Neural cell (in vitro differentiated cells): Measurements from ENCODE around the gene PDE1A.

Source experiments
- EP300 ChIP-seq: fragments of 450-650 bp; conservative IDR thresholded peaks from 2 replicates; pipeline ENCODE4 v1.6.1; 2014; ENCODE audit warnings: antibody characterized with exemption, mild to moderate bottlenecking, moderate library complexity; ENCODE audit not compliant: poor library complexity, severe bottlenecking
- POLR2AphosphoS5 ChIP-seq: IDR thresholded peaks from 2 replicates; pipeline ENCODE4 v1.6.1; 2012
- REST ChIP-seq: IDR thresholded peaks from 2 replicates; pipeline ENCODE4 v1.6.1; 2012; ENCODE audit warnings: borderline replicate concordance
- TF ChIP-seq, protein P1 (sequence below): fragments of 450-650 bp; IDR thresholded peaks from 2 replicates; pipeline ENCODE4 v1.5.1; 2014; ENCODE audit warnings: antibody characterized with exemption, mild to moderate bottlenecking, moderate library complexity; ENCODE audit not compliant: poor library complexity, severe bottlenecking

DNA sequence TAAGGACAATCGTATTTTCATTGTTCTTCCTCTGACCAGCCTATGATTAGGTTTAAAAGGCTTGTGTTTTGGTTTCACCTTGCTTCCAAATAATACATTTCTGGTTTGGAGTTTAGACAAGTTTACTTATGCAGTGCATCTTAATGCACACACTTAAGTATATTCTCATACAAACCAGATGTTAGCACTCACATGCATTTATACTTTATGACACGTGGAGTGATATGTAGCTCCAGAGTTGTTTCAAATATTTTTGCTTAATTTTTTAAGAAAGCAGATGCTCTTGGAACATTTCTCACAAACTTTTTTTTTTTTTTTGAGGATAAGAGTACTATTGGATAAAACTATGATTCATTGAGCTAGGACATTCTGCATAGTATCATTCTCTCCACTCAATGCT lies 109.9 kb downstream of the PDE1A start:
- no peak for TF ChIP-seq EP300
- no peak for TF ChIP-seq POLR2AphosphoS5
- no peak for TF ChIP-seq REST
- TF ChIP-seq, protein P1, sequence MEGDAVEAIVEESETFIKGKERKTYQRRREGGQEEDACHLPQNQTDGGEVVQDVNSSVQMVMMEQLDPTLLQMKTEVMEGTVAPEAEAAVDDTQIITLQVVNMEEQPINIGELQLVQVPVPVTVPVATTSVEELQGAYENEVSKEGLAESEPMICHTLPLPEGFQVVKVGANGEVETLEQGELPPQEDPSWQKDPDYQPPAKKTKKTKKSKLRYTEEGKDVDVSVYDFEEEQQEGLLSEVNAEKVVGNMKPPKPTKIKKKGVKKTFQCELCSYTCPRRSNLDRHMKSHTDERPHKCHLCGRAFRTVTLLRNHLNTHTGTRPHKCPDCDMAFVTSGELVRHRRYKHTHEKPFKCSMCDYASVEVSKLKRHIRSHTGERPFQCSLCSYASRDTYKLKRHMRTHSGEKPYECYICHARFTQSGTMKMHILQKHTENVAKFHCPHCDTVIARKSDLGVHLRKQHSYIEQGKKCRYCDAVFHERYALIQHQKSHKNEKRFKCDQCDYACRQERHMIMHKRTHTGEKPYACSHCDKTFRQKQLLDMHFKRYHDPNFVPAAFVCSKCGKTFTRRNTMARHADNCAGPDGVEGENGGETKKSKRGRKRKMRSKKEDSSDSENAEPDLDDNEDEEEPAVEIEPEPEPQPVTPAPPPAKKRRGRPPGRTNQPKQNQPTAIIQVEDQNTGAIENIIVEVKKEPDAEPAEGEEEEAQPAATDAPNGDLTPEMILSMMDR = no peak
